ENCODE results near the gene TMIGD1.

Gene TMIGD1

GRCh38 chr17:30273373-30273772 lies 60.5 kb downstream of the TMIGD1 start:
- Histone ChIP-seq H3K27me3 (ENCODE audit: insufficient read depth, low read depth) (no peaks in the 10 kb centered on the region), H2AFZ (ENCODE audit: low read depth) (no peak overlapping the region), H3K4me1 (ENCODE audit: low read depth, poor library complexity, severe bottlenecking) (no peaks in the 10 kb centered on the region), H4K20me1 (ENCODE audit: insufficient read depth) (no peaks in the 10 kb centered on the region), H3K4me3 (IDR thresholded peaks at IDR 0.05; ENCODE audit: insufficient read depth, low read depth, low read length) (no peak overlapping the region), H3K9ac (no peak overlapping the region), H3K36me3 (ENCODE audit: insufficient read depth) (peaks cover 17% of the 10 kb centered on the region; the same call in 1 of the 2 replicates), H3K4me2 (no peak overlapping the region), H3K27ac (no peak overlapping the region), H3K79me2 (ENCODE audit: insufficient read depth, low read depth) (no peaks in the 10 kb centered on the region)
- TF ChIP-seq, protein P1, sequence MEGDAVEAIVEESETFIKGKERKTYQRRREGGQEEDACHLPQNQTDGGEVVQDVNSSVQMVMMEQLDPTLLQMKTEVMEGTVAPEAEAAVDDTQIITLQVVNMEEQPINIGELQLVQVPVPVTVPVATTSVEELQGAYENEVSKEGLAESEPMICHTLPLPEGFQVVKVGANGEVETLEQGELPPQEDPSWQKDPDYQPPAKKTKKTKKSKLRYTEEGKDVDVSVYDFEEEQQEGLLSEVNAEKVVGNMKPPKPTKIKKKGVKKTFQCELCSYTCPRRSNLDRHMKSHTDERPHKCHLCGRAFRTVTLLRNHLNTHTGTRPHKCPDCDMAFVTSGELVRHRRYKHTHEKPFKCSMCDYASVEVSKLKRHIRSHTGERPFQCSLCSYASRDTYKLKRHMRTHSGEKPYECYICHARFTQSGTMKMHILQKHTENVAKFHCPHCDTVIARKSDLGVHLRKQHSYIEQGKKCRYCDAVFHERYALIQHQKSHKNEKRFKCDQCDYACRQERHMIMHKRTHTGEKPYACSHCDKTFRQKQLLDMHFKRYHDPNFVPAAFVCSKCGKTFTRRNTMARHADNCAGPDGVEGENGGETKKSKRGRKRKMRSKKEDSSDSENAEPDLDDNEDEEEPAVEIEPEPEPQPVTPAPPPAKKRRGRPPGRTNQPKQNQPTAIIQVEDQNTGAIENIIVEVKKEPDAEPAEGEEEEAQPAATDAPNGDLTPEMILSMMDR (conservative IDR thresholded peaks at IDR 0.05; ENCODE audit: low read depth, low read length): no peak

- peaks cover 17% of the 10 kb centered on the region; the same call in 1 of the 2 replicates for H3K36me3 ChIP-seq (ENCODE audit: insufficient read depth)
Observed at GRCh38 chr17:30271102-30271501, 62.8 kb downstream of the TMIGD1 start.

DNA sequence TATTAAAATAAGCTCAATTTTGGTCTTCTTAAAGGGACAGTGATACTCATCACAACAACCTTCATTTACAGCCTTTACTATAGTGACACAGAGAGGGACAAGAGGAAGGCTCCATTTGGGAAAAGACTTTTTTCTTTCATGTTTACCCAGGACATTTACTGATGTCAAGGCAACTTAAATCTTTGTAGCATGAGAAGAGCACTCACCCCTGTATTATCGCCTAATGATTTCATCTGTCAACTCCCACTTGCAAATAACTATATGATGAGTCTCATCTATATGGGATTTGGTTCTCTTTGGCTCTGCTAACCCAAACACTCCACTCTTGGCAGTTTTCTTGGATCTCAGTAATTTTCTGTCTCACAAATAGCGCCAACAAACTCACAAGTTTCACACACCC lies 66.2 kb downstream of the TMIGD1 start:
- no peak overlapping the region for H3K27ac ChIP-seq
- H3K27me3 ChIP-seq (ENCODE audit: insufficient read depth, low read depth): no peaks in the 10 kb centered on the region
- no peaks in the 10 kb centered on the region for H3K4me1 ChIP-seq (ENCODE audit: low read depth, poor library complexity, severe bottlenecking)
- H3K9ac ChIP-seq: no peak overlapping the region
- H3K4me2 ChIP-seq: no peak overlapping the region
- no peaks in the 10 kb centered on the region for H3K79me2 ChIP-seq (ENCODE audit: insufficient read depth, low read depth)
- H3K4me3 ChIP-seq (IDR thresholded peaks at IDR 0.05; ENCODE audit: insufficient read depth, low read depth, low read length): no peak overlapping the region
- H2AFZ ChIP-seq (ENCODE audit: low read depth): no peak overlapping the region
- H4K20me1 ChIP-seq (ENCODE audit: insufficient read depth): no peaks in the 10 kb centered on the region
- H3K36me3 ChIP-seq (ENCODE audit: insufficient read depth): peaks cover 14% of the 10 kb centered on the region; the same call in 1 of the 2 replicates
- TF ChIP-seq, protein P1 (conservative IDR thresholded peaks at IDR 0.05; ENCODE audit: low read depth, low read length): no peak

More at GRCh38 chr17:30271102-30271501, 62.8 kb downstream of the TMIGD1 start:
- TF ChIP-seq, protein P1 (conservative IDR thresholded peaks at IDR 0.05; ENCODE audit: low read depth, low read length): no peak
- H4K20me1 ChIP-seq (ENCODE audit: insufficient read depth): no peaks in the 10 kb centered on the region
- H3K9ac ChIP-seq: no peak overlapping the region
- no peaks in the 10 kb centered on the region for H3K79me2 ChIP-seq (ENCODE audit: insufficient read depth, low read depth)
- no peaks in the 10 kb centered on the region for H3K27me3 ChIP-seq (ENCODE audit: insufficient read depth, low read depth)
- no peak overlapping the region for H3K27ac ChIP-seq
- H3K4me3 ChIP-seq (IDR thresholded peaks at IDR 0.05; ENCODE audit: insufficient read depth, low read depth, low read length): no peak overlapping the region
- no peak overlapping the region for H2AFZ ChIP-seq (ENCODE audit: low read depth)
- no peak overlapping the region for H3K4me2 ChIP-seq
- no peaks in the 10 kb centered on the region for H3K4me1 ChIP-seq (ENCODE audit: low read depth, poor library complexity, severe bottlenecking)

All from KMS-11 (cell line).